C4-2B (cell line): ENCODE measurements around the gene PINK1.

ENCODE experiments used
- CTCF ChIP-seq: fragments of 450-650 bp; conservative IDR thresholded peaks from 2 replicates; pipeline ENCODE4 v1.5.1; 2017; ENCODE audit warnings: mild to moderate bottlenecking
- ZFX ChIP-seq: fragments of 450-650 bp; IDR thresholded peaks from 2 replicates; pipeline ENCODE4 v1.6.1; 2017

GRCh38 chr1:20588634-20589225 is 44.5 kb upstream of the PINK1 start, which contains the start of gene CDA:
- TF ChIP-seq CTCF (no peak), ZFX (no peak)
